CD14-positive monocyte (primary cell): ENCODE data around the gene LRRD1. TPM values are rescaled to one million over a fixed set of nuclear protein-coding genes. Genes with fewer than 3 reads are reported as not detected.
"Not testable (repeated sequence)": the region's sequence is repeated elsewhere in the genome, so short reads cannot be mapped to it uniquely, and the experiment has no call there.

Source experiments
- DNase-seq, 3 donors: peaks; one replicate each; pipeline ENCODE4 v3.0.0-alpha.2; 2011 to 2022
- H2AFZ ChIP-seq: 2 replicates; pipeline ENCODE4 v1.6.0; 2012; ENCODE audit warnings: mild to moderate bottlenecking, low read depth, low read length, inconsistent platforms; ENCODE audit not compliant: insufficient read depth, poor library complexity, severe bottlenecking
- H3K27ac ChIP-seq, 2 donors: 1 replicate in 1 of 2; 2 replicates in 1 of 2; pipeline ENCODE4 v1.5.1; 2012 to 2013; ENCODE audit warnings: low read length in 2 of 2, control low read depth in 1 of 2, inconsistent platforms in 1 of 2, low read depth in 1 of 2, mild to moderate bottlenecking in 1 of 2
- H3K27me3 ChIP-seq, 2 donors: one replicate each; pipeline versions ENCODE4 v1.6.0 to v1.6.1; 2011 to 2013; ENCODE audit warnings: low read length in 2 of 2; ENCODE audit not compliant: control insufficient read depth in 2 of 2, insufficient read depth in 2 of 2
- H3K36me3 ChIP-seq, 2 donors: replicated peaks in 1 of 2; 1 replicate in 1 of 2; 2 replicates in 1 of 2; pipeline versions ENCODE4 v1.5.1 to v1.6.1; 2012 to 2013; ENCODE audit warnings: low read length in 2 of 2, control low read depth in 1 of 2, inconsistent platforms in 1 of 2, mild to moderate bottlenecking in 1 of 2; ENCODE audit not compliant: insufficient read depth in 2 of 2, control insufficient read depth in 1 of 2
- H3K4me1 ChIP-seq, 2 donors: 1 replicate in 1 of 2; 2 replicates in 1 of 2; pipeline versions ENCODE4 v1.5.1 to v1.6.1; 2012 to 2013; ENCODE audit warnings: low read length in 2 of 2, control low read depth in 1 of 2, inconsistent platforms in 1 of 2, mild to moderate bottlenecking in 1 of 2, moderate library complexity in 1 of 2; ENCODE audit not compliant: insufficient read depth in 2 of 2, control insufficient read depth in 1 of 2
- H3K4me2 ChIP-seq: replicated peaks from 2 replicates; pipeline ENCODE3; 2012; ENCODE audit warnings: low read length, moderate library complexity, mild to moderate bottlenecking; ENCODE audit not compliant: poor library complexity, severe bottlenecking; ENCODE audit errors: extremely low read depth
- H3K4me3 ChIP-seq, 3 experiments: fragments of 200-600 bp in 1 of 3; sonication (generic) in 1 of 3; replicated peaks in 1 of 3; 1 replicate in 2 of 3; 2 replicates in 1 of 3; pipeline ENCODE4 v1.5.1; 2011 to 2013; ENCODE audit warnings: low read length in 3 of 3, mild to moderate bottlenecking in 3 of 3, control low read depth in 2 of 3, low read depth in 2 of 3, inconsistent platforms in 1 of 3, moderate library complexity in 1 of 3
- H3K79me2 ChIP-seq: 2 replicates; pipeline ENCODE4 v1.6.0; 2012; ENCODE audit warnings: mild to moderate bottlenecking, control low read depth, inconsistent platforms, low read length, moderate library complexity; ENCODE audit not compliant: insufficient read depth
- H3K9ac ChIP-seq: 2 replicates; pipeline ENCODE4 v1.6.0; 2017; ENCODE audit warnings: low read length, mild to moderate bottlenecking; ENCODE audit not compliant: insufficient read depth, poor library complexity, severe bottlenecking
- H3K9me3 ChIP-seq, 2 donors: replicated peaks in 1 of 2; 1 replicate in 1 of 2; 2 replicates in 1 of 2; pipeline versions ENCODE4 v1.5.1 to v1.6.1; 2012 to 2013; ENCODE audit warnings: low read length in 2 of 2, control low read depth in 1 of 2; ENCODE audit not compliant: control insufficient read depth in 1 of 2, insufficient read depth in 1 of 2
- H4K20me1 ChIP-seq: 2 replicates; pipeline ENCODE4 v1.6.0; 2012; ENCODE audit warnings: mild to moderate bottlenecking, low read length, control low read depth, moderate library complexity; ENCODE audit not compliant: insufficient read depth
- H3K27ac Mint-ChIP-seq, 7 donors: one replicate each; pipeline ENCODE4 v1.8.0; 2020; ENCODE audit warnings: mild to moderate bottlenecking in 7 of 7, mixed read lengths in 7 of 7, moderate library complexity in 6 of 7, inconsistent platforms in 2 of 7
- H3K27me3 Mint-ChIP-seq, 3 donors: one replicate each; pipeline ENCODE4 v1.8.0; 2021 to 2022; ENCODE audit warnings: low read depth in 3 of 3, mild to moderate bottlenecking in 3 of 3, mixed read lengths in 3 of 3, moderate library complexity in 3 of 3, inconsistent platforms in 1 of 3
- H3K36me3 Mint-ChIP-seq, 2 donors: one replicate each; pipeline ENCODE4 v1.8.0; 2020; ENCODE audit warnings: mixed read lengths in 2 of 2, inconsistent platforms in 1 of 2, mild to moderate bottlenecking in 1 of 2
- H3K4me1 Mint-ChIP-seq: one replicate; pipeline ENCODE4 v1.8.0; 2020; ENCODE audit warnings: mild to moderate bottlenecking, mixed read lengths
- H3K4me3 Mint-ChIP-seq, 2 donors: one replicate each; pipeline ENCODE4 v1.8.0; 2020; ENCODE audit warnings: mild to moderate bottlenecking in 2 of 2, mixed read lengths in 2 of 2, moderate library complexity in 1 of 2
- H3K9me3 Mint-ChIP-seq, 7 donors: one replicate each; pipeline ENCODE4 v1.8.0; 2020 to 2022; ENCODE audit warnings: mixed read lengths in 7 of 7, mild to moderate bottlenecking in 6 of 7, moderate library complexity in 6 of 7, inconsistent platforms in 2 of 7
- WGBS: methylation state at CpG from one replicate; pipeline ENCODE4 v1.1.5; 2013; ENCODE audit warnings: missing lambda C conversion rate; ENCODE audit not compliant: insufficient coverage; 5-methylcytosine and 5-hydroxymethylcytosine counted together
- intact Hi-C, 2 donors: fragments of 100-400 bp; cut with micrococcal nuclease; formaldehyde crosslinking; loops; one replicate each; pipeline versions ENCODE4 v1.15.0 to v1.15.1; 2023
- polyA plus RNA-seq, 3 donors: library from polyadenylated mRNA; depleted of rRNA in 1 of 3; unstranded in 2 of 3; stranded (reverse) in 1 of 3; fragments of 300-500 nt in 2 of 3; fragments of >200 nt in 1 of 3; fragmentation: Illumina TruSeq in 2 of 3; gene quantifications; 1 replicate in 2 of 3; 2 replicates in 1 of 3; pipeline ENCODE4 v1.2.3, GENCODE V29; 2012 to 2021
- TF ChIP-seq, protein P1 (sequence below): fragments of 200-600 bp; IDR thresholded peaks from one replicate; pipeline ENCODE4 v1.8.0; 2022; ENCODE audit warnings: antibody characterized with exemption, mild to moderate bottlenecking

The LRRD1 gene
- polyA plus RNA-seq, 3 donors, result not detected

DNA sequence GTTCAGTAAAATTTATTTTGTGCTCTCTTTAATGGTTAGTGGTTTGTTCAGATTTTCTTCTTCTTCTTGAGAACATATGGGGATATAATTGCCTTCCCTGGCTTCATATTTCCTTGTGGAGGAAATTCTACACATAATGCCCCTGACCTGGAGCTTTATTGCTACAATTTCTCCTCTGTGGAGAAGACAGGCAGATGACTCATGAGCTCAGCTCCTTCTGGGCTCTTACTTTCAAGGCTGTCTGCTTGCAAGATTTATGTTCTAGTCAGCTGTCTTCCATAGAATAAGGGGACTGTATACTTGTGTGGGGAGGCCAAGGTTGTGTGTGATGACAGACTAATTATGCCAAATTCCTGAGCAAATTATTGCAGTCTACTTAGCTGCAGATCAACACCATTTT is 1.6 kb downstream of the LRRD1 start:
- intact Hi-C loops, result no loop called here
- no peak for DNase-seq
- no peak overlapping the region for H2AFZ ChIP-seq
- H3K4me3 ChIP-seq, result no peak overlapping the region
- peaks cover 17 to 23% (median 19%) of the 10 kb centered on the region in 3 donors for H3K27me3 Mint-ChIP-seq
- H3K27me3 ChIP-seq, result peaks cover 0 to 15% of the 10 kb centered on the region in 2 donors
- H3K27ac ChIP-seq, result no peak overlapping the region
- H3K79me2 ChIP-seq, result no peaks in the 10 kb centered on the region
- peaks cover 8% of the 10 kb centered on the region in 2 donors for H3K4me1 ChIP-seq
- H3K4me3 Mint-ChIP-seq, result no peak overlapping the region
- TF ChIP-seq, protein P1, sequence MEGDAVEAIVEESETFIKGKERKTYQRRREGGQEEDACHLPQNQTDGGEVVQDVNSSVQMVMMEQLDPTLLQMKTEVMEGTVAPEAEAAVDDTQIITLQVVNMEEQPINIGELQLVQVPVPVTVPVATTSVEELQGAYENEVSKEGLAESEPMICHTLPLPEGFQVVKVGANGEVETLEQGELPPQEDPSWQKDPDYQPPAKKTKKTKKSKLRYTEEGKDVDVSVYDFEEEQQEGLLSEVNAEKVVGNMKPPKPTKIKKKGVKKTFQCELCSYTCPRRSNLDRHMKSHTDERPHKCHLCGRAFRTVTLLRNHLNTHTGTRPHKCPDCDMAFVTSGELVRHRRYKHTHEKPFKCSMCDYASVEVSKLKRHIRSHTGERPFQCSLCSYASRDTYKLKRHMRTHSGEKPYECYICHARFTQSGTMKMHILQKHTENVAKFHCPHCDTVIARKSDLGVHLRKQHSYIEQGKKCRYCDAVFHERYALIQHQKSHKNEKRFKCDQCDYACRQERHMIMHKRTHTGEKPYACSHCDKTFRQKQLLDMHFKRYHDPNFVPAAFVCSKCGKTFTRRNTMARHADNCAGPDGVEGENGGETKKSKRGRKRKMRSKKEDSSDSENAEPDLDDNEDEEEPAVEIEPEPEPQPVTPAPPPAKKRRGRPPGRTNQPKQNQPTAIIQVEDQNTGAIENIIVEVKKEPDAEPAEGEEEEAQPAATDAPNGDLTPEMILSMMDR, result no peak
- H3K4me1 Mint-ChIP-seq, result peaks cover 11% of the 10 kb centered on the region
- H3K4me2 ChIP-seq, result no peak overlapping the region
- no peaks in the 10 kb centered on the region for H3K36me3 ChIP-seq
- H3K27ac Mint-ChIP-seq, result no peak overlapping the region
- H3K36me3 Mint-ChIP-seq, result no peaks in the 10 kb centered on the region
- peaks cover 0 to 3% (median 2%) of the 10 kb centered on the region in 7 donors for H3K9me3 Mint-ChIP-seq
- no peaks in the 10 kb centered on the region for H4K20me1 ChIP-seq
- H3K9me3 ChIP-seq, result no peaks in the 10 kb centered on the region
- H3K9ac ChIP-seq, result no peak overlapping the region

DNA sequence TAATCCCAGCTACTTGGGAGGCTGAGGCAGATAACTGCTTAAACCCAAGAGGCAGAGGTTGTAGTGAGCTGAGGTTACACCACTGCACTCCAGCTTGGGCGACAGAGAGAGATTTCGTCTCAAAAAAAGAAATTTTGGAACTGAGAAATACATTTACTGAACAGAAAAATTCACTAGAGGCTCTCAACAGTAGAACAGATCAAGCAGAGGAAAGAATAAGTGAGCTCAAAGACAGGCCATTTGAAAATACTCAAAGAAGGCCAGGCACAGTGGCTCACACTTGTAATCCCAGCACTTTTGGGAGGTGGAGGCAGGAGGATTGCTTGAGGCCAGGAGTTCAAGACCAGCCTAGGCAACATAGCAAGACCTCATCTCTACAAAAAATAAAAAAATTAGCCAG is 9.4 kb downstream of the LRRD1 start:
- H3K4me2 ChIP-seq, H3K27me3 ChIP-seq, DNase-seq, H3K79me2 ChIP-seq, H3K4me3 ChIP-seq, H3K27ac Mint-ChIP-seq, H3K4me1 ChIP-seq, H3K9me3 ChIP-seq, H3K27ac ChIP-seq, H3K4me3 Mint-ChIP-seq, H3K4me1 Mint-ChIP-seq, H2AFZ ChIP-seq, H3K36me3 ChIP-seq, intact Hi-C loops, H3K27me3 Mint-ChIP-seq, H3K9ac ChIP-seq, H4K20me1 ChIP-seq, H3K36me3 Mint-ChIP-seq, H3K9me3 Mint-ChIP-seq: not testable (repeated sequence)
- WGBS, result no CpG with 5 or more reads among the region's 2 CpGs
